Measurements from ENCODE around the gene EIF4E.

- TF ChIP-seq SP1 (IDR thresholded peaks at IDR 0.05), result no peak
- no peak for TF ChIP-seq ELF4 (IDR thresholded peaks at IDR 0.05)
- no peak for TF ChIP-seq TARDBP (IDR thresholded peaks at IDR 0.05)
- no peak for TF ChIP-seq BHLHE40 (IDR thresholded peaks at IDR 0.05; ENCODE audit: borderline replicate concordance)
- TF ChIP-seq NFRKB (IDR thresholded peaks at IDR 0.05), result no peak
- no peak for TF ChIP-seq SUZ12 (IDR thresholded peaks at IDR 0.05)
- TF ChIP-seq FOXM1 (IDR thresholded peaks at IDR 0.05; ENCODE audit: borderline replicate concordance), result no peak
- no peak for TF ChIP-seq HDGF (IDR thresholded peaks at IDR 0.05; ENCODE audit: borderline replicate concordance)
- no peak for TF ChIP-seq ZNF384 (IDR thresholded peaks at IDR 0.05)
These were observed 49.4 kb downstream of the EIF4E start for GRCh38 chr4:98879515-98879914.
